PC-3 (cell line): ENCODE measurements around the gene ANKRD42. TPM values are rescaled to one million over a fixed set of nuclear protein-coding genes. Genes with fewer than 3 reads are reported as not detected.

Experiments
- ATAC-seq: fragments of 200-7000 bp; cut with Tn5 transposase; 2 replicates; pipeline ENCODE4 v1.9.1; 2020; ENCODE audit warnings: mild to moderate bottlenecking, moderate library complexity
- BruUV-seq: library from RNA; stranded (reverse); fragments of 400-500 nt; replicated peaks from 2 replicates; lab custom pipeline; 2021; lab: Mats Ljungman, UMichigan
- CTCF ChIA-PET: fragments of 300-600 bp; sonication (Branson Sonifier 250); formaldehyde crosslinking; loops from one replicate; lab custom pipeline; 2022; ENCODE audit warnings: antibody characterized with exemption; lab: Charles Lee
- POLR2A ChIA-PET: fragments of 300-600 bp; sonication (Branson Sonifier 250); formaldehyde crosslinking; loops from one replicate; lab custom pipeline; 2022; ENCODE audit warnings: antibody characterized with exemption; ENCODE audit not compliant: unreplicated experiment; lab: Charles Lee
- DNase-seq: peaks from one replicate; pipeline ENCODE4 v3.0.0-alpha.2; 2015
- H2AFZ ChIP-seq: fragments of 300-600 bp; sonication (generic); 2 replicates; pipeline ENCODE4 v1.6.0; 2016; ENCODE audit warnings: antibody characterized with exemption, low read length
- H3F3A ChIP-seq: fragments of 300-600 bp; sonication (generic); one replicate; pipeline ENCODE4 v1.6.0; 2017; ENCODE audit warnings: antibody characterized with exemption, low read length, control low read depth, mild to moderate bottlenecking; ENCODE audit not compliant: unreplicated experiment
- H3K27ac ChIP-seq: fragments of 300-600 bp; sonication (generic); 2 replicates; pipeline ENCODE4 v1.5.1; 2016; ENCODE audit warnings: mild to moderate bottlenecking, low read length
- H3K27me3 ChIP-seq: fragments of 300-600 bp; sonication (generic); 2 replicates; pipeline ENCODE4 v1.6.1; 2016; ENCODE audit warnings: low read length, mixed read lengths
- H3K36me3 ChIP-seq: fragments of 300-600 bp; sonication (generic); 2 replicates; pipeline ENCODE4 v1.6.1; 2016; ENCODE audit warnings: low read depth, mixed run types, low read length, mixed read lengths
- H3K4me1 ChIP-seq: fragments of 300-600 bp; sonication (generic); 2 replicates; pipeline ENCODE4 v1.5.1; 2016; ENCODE audit warnings: low read length; ENCODE audit not compliant: insufficient read depth
- H3K4me2 ChIP-seq: fragments of 300-600 bp; sonication (generic); 2 replicates; pipeline ENCODE4 v1.6.0; 2016; ENCODE audit warnings: low read length
- H3K4me3 ChIP-seq: fragments of 300-600 bp; sonication (generic); 2 replicates; pipeline ENCODE4 v1.5.1; 2016; ENCODE audit warnings: mild to moderate bottlenecking, low read length, mixed read lengths
- H3K79me2 ChIP-seq: fragments of 300-600 bp; sonication (generic); 2 replicates; pipeline ENCODE4 v1.6.1; 2017; ENCODE audit warnings: low read length, mixed read lengths
- H3K9ac ChIP-seq: fragments of 300-600 bp; sonication (generic); 2 replicates; pipeline ENCODE4 v1.6.0; 2016; ENCODE audit warnings: mild to moderate bottlenecking, low read length
- H3K9me2 ChIP-seq: fragments of 300-600 bp; sonication (generic); replicated peaks from 2 replicates; pipeline ENCODE4 v1.6.1; 2016; ENCODE audit warnings: mixed run types, low read length, mixed read lengths
- H3K9me3 ChIP-seq: fragments of 300-600 bp; sonication (generic); 2 replicates; pipeline ENCODE4 v1.6.1; 2016; ENCODE audit warnings: low read length, mixed read lengths
- H4K20me1 ChIP-seq: fragments of 300-600 bp; sonication (generic); 2 replicates; pipeline ENCODE4 v1.6.1; 2016; ENCODE audit warnings: low read length, mixed read lengths
- CTCF ChIP-seq: fragments of 300-600 bp; sonication (generic); conservative IDR thresholded peaks from 2 replicates; pipeline ENCODE4 v1.5.1; 2017; ENCODE audit warnings: antibody characterized with exemption, low read depth, mild to moderate bottlenecking, low read length
- EZH2 ChIP-seq: fragments of 300-600 bp; sonication (generic); IDR thresholded peaks from one replicate; pipeline ENCODE4 v1.6.1; 2017; ENCODE audit warnings: antibody characterized with exemption, mild to moderate bottlenecking, low read length; ENCODE audit not compliant: unreplicated experiment
- EZH2phosphoT487 ChIP-seq: fragments of 300-600 bp; sonication (generic); IDR thresholded peaks from 2 replicates; pipeline ENCODE4 v1.6.1; 2018; ENCODE audit warnings: mild to moderate bottlenecking, antibody characterized with exemption, low read length, borderline replicate concordance
- intact Hi-C: fragments of 100-400 bp; cut with micrococcal nuclease; formaldehyde crosslinking; loops from 2 replicates; pipeline ENCODE4 v1.9.0; 2023
- total RNA-seq: library from RNA; depleted of rRNA; stranded (reverse); fragments of >200 nt; gene quantifications from 2 replicates; pipeline ENCODE4 v1.2.3, GENCODE V29; 2014

Gene ANKRD42
- total RNA-seq, 1 experiment from 2014 or later: 11.2 TPM

- Histone ChIP-seq H3F3A (no peaks in the 10 kb centered on the region), H4K20me1 (no peaks in the 10 kb centered on the region), H3K4me1 (0 out of 2 replicates have a peak, but pooled peaks cover 4% of the 10 kb centered on the region), H3K4me2 (peak overlapping the region; percentile 83), H3K9me2 (no peaks in the 10 kb centered on the region), H3K9ac (no peak overlapping the region), H3K27ac (no peak overlapping the region), H3K4me3 (peak overlapping the region; percentile 54; the same call in 1 of the 2 replicates), H2AFZ (peak overlapping the region; percentile 54), H3K9me3 (no peaks in the 10 kb centered on the region), H3K27me3 (no peaks in the 10 kb centered on the region), H3K79me2 (no peaks in the 10 kb centered on the region), H3K36me3 (no peaks in the 10 kb centered on the region)
- ChIA-PET POLR2A (interaction anchor here (0.5 kb wide), 1 partner anchor 436 kb away, joined by 6 read pairs; no protein-coding TSS in a partner anchor), CTCF (interaction anchor here (0.5 to 1.5 kb wide), 12 partner anchors 10 to 742 kb away, joined by 3 to 15 read pairs (median 4); no protein-coding TSS in a partner anchor)
- intact Hi-C loops: loop anchor here (1.0 to 2.0 kb wide), 3 partner anchors 378 to 528 kb away; no protein-coding TSS in a partner anchor
- no TSS peak for BruUV-seq
- DNase-seq: peak; percentile 84
- peak; percentile 96 for ATAC-seq
- no peak for TF ChIP-seq EZH2
- no peak for TF ChIP-seq EZH2phosphoT487
- peak; percentile 91 for TF ChIP-seq CTCF
These were observed 99.4 kb downstream of the ANKRD42 start for GRCh38 chr11:83292709-83293456.

GRCh38 chr11:83293457-83293774 lies 99.9 kb downstream of the ANKRD42 start:
- Histone ChIP-seq H3K4me3 (no peak overlapping the region), H3K9me3 (no peaks in the 10 kb centered on the region), H3K79me2 (no peaks in the 10 kb centered on the region), H3K9ac (no peak overlapping the region), H3K9me2 (no peaks in the 10 kb centered on the region), H4K20me1 (no peaks in the 10 kb centered on the region), H3K27me3 (no peaks in the 10 kb centered on the region), H3K4me2 (no peak overlapping the region), H2AFZ (no peak overlapping the region), H3F3A (no peaks in the 10 kb centered on the region), H3K4me1 (0 out of 2 replicates have a peak, but pooled peaks cover 4% of the 10 kb centered on the region), H3K27ac (no peak overlapping the region), H3K36me3 (no peaks in the 10 kb centered on the region)
- BruUV-seq: no TSS peak
- ATAC-seq (no peak), DNase-seq (no peak)
- intact Hi-C loops: loop anchor here (1.0 to 2.0 kb wide), 3 partner anchors 378 to 527 kb away; no protein-coding TSS in a partner anchor
- CTCF ChIA-PET: interaction anchor here (0.5 to 1.5 kb wide), 10 partner anchors 11 to 742 kb away, joined by 3 to 15 read pairs (median 4); no protein-coding TSS in a partner anchor
- POLR2A ChIA-PET: interaction anchor here (0.5 kb wide), 1 partner anchor 436 kb away, joined by 6 read pairs; no protein-coding TSS in a partner anchor
- TF ChIP-seq EZH2 (no peak), CTCF (no peak), EZH2phosphoT487 (no peak)
